ENCODE data around the gene BET1.

BET1 gene

DNA sequence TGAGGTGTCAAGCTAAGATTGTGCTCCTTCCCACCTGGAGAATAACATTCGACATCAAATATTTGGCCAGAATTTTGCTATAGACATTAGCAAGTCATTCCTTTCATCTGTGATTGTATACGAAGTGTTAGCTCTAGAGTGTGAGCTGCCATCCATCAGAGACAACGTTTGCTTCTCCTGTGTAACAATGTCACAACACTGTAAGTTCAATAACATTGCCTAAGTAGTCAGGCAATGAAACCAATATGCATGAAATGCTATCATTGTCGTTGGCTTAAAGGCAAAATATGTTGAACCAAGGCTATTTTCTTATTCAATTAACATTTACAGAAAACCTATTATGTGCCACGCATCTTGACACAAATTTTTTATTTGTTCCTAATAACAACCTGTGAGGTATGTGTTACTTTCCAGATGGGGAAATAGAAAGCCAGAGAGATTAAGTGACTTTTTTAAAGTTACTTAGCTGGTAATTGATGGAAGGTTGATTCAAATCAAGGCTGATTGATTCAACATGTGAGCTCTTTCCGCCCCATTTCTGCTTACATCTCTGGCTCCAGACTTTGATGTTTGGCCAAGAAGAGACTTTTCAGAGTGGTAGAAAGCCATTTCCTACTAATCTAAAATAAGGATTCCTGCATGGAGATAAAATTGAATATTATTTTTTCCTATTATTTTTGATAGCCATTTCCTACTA is 32.0 kb downstream of the BET1 start:
- Histone ChIP-seq H3K36me3 (ENCODE audit: control insufficient read depth, insufficient read depth, low read length) (no peaks in the 10 kb centered on the region), H3K4me3 (ENCODE audit: low read length) (no peak overlapping the region), H3K27me3 (ENCODE audit: control insufficient read depth, insufficient read depth, low read length) (no peaks in the 10 kb centered on the region), H3K4me1 (ENCODE audit: control insufficient read depth, insufficient read depth, low read length) (no peaks in the 10 kb centered on the region), H3K27ac (ENCODE audit: low read depth, low read length) (no peak overlapping the region), H3K9ac (ENCODE audit: low read length) (no peak overlapping the region)

DNA sequence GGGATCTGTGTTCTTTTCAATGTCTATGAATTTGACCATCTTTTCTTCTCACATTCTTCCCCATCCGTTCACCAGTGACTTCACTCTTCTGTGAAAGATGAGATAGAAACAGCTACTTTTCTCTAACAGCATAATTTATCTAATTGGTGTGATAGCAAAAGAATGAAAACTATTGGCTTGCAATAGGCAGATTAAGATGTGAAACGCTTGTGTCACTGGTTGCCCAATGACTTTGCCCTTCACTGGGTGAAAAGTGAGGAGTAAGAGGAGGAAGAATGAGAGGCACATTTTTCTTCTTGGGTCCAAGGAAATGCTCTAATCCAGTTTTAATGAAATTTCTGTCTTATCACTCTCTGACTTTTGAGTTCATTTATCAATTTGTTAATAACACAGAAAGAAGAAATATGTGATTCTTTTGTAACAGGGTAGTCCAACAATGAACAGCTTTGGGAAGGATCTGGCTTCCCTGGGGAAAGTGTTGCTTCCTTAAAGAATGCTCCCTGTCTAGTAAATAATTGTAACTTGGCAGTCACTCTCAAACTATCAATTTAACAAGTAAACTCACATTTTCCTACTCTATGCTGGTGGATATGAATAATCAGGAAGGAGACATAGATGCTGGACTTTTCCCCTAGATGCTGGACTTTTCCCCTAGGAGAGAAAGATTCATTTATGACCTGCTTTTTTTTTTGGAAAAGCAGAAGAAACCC is 35.1 kb downstream of the BET1 start:
- no peak overlapping the region for H3K27ac ChIP-seq (ENCODE audit: low read depth, low read length)
- H3K4me3 ChIP-seq (ENCODE audit: low read length): no peak overlapping the region
- no peaks in the 10 kb centered on the region for H3K4me1 ChIP-seq (ENCODE audit: control insufficient read depth, insufficient read depth, low read length)
- no peak overlapping the region for H3K9ac ChIP-seq (ENCODE audit: low read length)
- no peaks in the 10 kb centered on the region for H3K36me3 ChIP-seq (ENCODE audit: control insufficient read depth, insufficient read depth, low read length)
- no peaks in the 10 kb centered on the region for H3K27me3 ChIP-seq (ENCODE audit: control insufficient read depth, insufficient read depth, low read length)

DNA sequence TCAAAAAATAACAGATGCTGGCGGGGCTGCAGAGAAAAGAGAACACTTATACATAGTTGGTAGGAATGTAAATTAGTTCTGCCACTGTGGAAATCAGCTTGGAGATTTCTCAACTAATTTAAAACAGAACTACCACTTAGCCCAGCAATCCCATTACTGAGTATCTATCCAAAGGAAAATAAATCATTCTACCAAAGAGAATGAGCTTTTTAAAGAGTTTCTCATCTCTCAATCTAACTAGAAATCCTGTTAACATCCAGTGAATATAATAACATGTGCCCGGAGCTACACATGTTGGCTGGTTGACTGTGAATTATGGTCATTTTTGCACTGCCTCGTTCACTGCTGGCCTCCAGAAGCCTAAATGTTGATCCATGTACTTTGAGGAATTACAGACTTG is 39.3 kb downstream of the BET1 start:
- Histone ChIP-seq H3K4me3 (ENCODE audit: low read length) (no peak overlapping the region), H3K4me1 (ENCODE audit: control insufficient read depth, insufficient read depth, low read length) (no peaks in the 10 kb centered on the region), H3K27ac (ENCODE audit: low read depth, low read length) (no peak overlapping the region), H3K9ac (ENCODE audit: low read length) (no peak overlapping the region), H3K36me3 (ENCODE audit: control insufficient read depth, insufficient read depth, low read length) (no peaks in the 10 kb centered on the region), H3K27me3 (ENCODE audit: control insufficient read depth, insufficient read depth, low read length) (no peaks in the 10 kb centered on the region)

DNA sequence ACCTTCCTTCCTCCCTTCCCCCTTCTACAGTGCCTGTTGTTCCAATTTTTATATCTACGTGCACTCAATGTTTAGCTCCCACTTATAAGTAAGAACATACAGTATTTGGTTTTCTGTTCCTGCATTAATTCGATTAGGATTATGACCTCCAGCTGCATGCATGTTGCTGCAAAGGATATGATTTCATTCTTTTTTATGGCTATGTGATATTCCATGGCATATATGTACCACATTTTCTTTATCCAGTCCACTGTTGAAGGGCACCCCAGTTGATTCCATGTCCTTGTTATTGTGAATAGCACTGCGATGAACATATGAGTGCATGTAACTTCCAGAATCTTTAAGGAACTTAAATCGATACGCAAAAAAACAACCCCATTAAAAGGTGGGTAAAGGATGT is 39.9 kb downstream of the BET1 start:
- H3K36me3 ChIP-seq (ENCODE audit: control insufficient read depth, insufficient read depth, low read length): no peaks in the 10 kb centered on the region

DNA sequence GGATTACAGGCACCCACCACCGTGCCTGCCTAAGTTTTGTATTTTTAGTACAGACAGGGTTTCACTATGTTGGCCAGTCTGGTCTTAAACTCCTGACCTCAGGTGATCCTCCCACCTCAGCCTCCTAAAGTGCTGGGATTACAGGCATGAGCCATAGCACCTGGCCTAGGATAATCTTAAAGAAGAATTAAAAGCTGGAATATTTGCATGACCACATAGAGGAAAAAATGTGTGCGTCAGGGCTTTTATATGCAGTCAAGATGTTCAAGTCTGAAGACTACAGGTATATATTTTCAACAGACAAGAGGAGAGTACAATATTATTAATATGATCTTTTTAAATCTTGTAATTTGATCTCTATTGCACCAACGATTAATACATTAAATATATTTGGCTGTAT is 43.2 kb downstream of the BET1 start:
- Histone ChIP-seq H3K36me3 (ENCODE audit: control insufficient read depth, insufficient read depth, low read length) (no peaks in the 10 kb centered on the region), H3K9ac (ENCODE audit: low read length) (no peak overlapping the region), H3K4me1 (ENCODE audit: control insufficient read depth, insufficient read depth, low read length) (no peaks in the 10 kb centered on the region), H3K27ac (ENCODE audit: low read depth, low read length) (no peak overlapping the region), H3K4me3 (ENCODE audit: low read length) (no peak overlapping the region), H3K27me3 (ENCODE audit: control insufficient read depth, insufficient read depth, low read length) (no peaks in the 10 kb centered on the region)

More for the DNA sequence above, 39.9 kb downstream of the BET1 start:
- Histone ChIP-seq H3K4me3 (ENCODE audit: low read length) (no peak overlapping the region), H3K9ac (ENCODE audit: low read length) (no peak overlapping the region), H3K27ac (ENCODE audit: low read depth, low read length) (no peak overlapping the region), H3K4me1 (ENCODE audit: control insufficient read depth, insufficient read depth, low read length) (no peaks in the 10 kb centered on the region), H3K27me3 (ENCODE audit: control insufficient read depth, insufficient read depth, low read length) (no peaks in the 10 kb centered on the region)

DNA sequence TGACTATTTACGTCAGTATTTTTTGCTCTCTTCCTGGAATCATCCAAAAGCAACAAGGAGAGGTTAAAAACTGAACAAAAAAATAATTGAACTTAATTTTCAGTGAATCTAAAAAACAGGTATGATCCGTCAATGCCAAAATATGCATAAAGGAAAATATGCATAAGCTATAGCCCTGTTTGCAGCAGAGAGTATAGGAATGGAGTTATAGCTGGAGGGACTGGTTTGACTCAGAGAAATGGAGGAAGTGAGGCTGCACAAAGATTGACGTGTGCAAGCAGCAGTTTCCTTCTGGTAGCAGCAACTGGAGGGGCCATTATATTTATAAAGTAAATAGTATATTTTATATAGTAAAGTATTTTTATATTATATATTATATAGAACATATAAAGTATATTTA is 45.5 kb downstream of the BET1 start:
- H3K4me3 ChIP-seq (ENCODE audit: low read length): no peak overlapping the region
- H3K4me1 ChIP-seq (ENCODE audit: control insufficient read depth, insufficient read depth, low read length): no peaks in the 10 kb centered on the region
- H3K27ac ChIP-seq (ENCODE audit: low read depth, low read length): no peak overlapping the region
- no peaks in the 10 kb centered on the region for H3K36me3 ChIP-seq (ENCODE audit: control insufficient read depth, insufficient read depth, low read length)
- no peak overlapping the region for H3K9ac ChIP-seq (ENCODE audit: low read length)
- no peaks in the 10 kb centered on the region for H3K27me3 ChIP-seq (ENCODE audit: control insufficient read depth, insufficient read depth, low read length)

DNA sequence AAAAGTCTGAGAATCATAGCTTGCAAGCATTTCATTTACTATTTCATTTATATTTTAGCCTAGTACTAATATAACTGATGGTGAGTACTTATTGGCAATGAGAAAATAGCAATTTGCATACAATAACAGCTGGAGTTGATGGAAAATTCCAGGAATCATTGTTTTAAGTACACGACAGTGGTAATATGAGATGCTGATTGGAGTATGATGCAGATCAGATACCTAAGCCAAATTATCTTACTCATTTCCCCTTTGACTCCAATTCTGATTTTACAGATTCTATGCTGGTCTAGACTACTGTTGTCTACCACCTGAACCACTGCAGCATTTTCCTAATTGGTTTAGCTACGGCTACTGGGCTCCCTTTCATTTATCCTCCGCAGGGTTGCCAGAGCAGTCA is 45.9 kb downstream of the BET1 start:
- Histone ChIP-seq H3K4me1 (ENCODE audit: control insufficient read depth, insufficient read depth, low read length) (no peaks in the 10 kb centered on the region), H3K27ac (ENCODE audit: low read depth, low read length) (no peak overlapping the region), H3K9ac (ENCODE audit: low read length) (no peak overlapping the region), H3K27me3 (ENCODE audit: control insufficient read depth, insufficient read depth, low read length) (no peaks in the 10 kb centered on the region), H3K4me3 (ENCODE audit: low read length) (no peak overlapping the region), H3K36me3 (ENCODE audit: control insufficient read depth, insufficient read depth, low read length) (no peaks in the 10 kb centered on the region)

DNA sequence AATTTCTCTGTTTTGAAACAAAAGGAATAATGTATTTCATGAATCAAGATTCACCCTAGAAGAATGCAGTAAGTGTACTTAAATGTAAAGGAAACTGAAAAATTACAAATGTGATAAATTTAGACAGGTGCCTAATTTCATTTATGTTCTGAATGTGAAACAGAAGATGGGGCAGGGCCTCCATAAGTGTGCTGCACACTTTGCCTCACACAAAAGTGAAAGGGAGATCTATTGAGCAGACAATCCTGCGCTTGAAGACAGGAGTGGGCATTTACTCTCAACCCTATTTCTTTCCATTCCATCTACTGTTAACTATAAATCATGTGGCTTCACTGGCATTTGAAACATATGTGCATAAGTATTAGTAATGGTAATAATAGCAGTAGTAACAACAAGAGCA is 46.4 kb downstream of the BET1 start:
- no peak overlapping the region for H3K4me3 ChIP-seq (ENCODE audit: low read length)
- H3K27me3 ChIP-seq (ENCODE audit: control insufficient read depth, insufficient read depth, low read length): no peaks in the 10 kb centered on the region
- no peak overlapping the region for H3K9ac ChIP-seq (ENCODE audit: low read length)
- no peak overlapping the region for H3K27ac ChIP-seq (ENCODE audit: low read depth, low read length)
- H3K4me1 ChIP-seq (ENCODE audit: control insufficient read depth, insufficient read depth, low read length): no peaks in the 10 kb centered on the region
- no peaks in the 10 kb centered on the region for H3K36me3 ChIP-seq (ENCODE audit: control insufficient read depth, insufficient read depth, low read length)

DNA sequence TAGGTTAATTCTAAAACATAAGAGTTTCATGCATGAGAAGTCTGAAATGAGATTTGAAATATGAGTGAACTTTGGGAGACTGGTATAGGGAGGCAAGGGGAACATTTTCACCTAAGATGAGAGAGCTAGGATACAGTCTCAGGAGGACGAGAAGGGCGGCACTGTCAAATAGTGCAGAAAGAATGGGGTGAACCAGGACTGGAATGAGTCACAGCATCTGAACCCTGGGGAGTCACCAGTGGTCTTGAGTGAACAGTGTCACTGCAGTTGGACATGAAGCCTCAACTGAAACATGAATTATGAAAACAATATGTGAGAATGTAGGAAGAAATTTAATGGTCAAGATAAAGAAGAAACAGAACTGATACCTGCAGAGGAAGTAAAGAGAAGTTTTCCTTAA is 48.9 kb downstream of the BET1 start:
- Histone ChIP-seq H3K27ac (ENCODE audit: low read depth, low read length) (no peak overlapping the region), H3K4me1 (ENCODE audit: control insufficient read depth, insufficient read depth, low read length) (no peaks in the 10 kb centered on the region), H3K9ac (ENCODE audit: low read length) (no peak overlapping the region), H3K27me3 (ENCODE audit: control insufficient read depth, insufficient read depth, low read length) (no peaks in the 10 kb centered on the region), H3K4me3 (ENCODE audit: low read length) (no peak overlapping the region), H3K36me3 (ENCODE audit: control insufficient read depth, insufficient read depth, low read length) (no peaks in the 10 kb centered on the region)

DNA sequence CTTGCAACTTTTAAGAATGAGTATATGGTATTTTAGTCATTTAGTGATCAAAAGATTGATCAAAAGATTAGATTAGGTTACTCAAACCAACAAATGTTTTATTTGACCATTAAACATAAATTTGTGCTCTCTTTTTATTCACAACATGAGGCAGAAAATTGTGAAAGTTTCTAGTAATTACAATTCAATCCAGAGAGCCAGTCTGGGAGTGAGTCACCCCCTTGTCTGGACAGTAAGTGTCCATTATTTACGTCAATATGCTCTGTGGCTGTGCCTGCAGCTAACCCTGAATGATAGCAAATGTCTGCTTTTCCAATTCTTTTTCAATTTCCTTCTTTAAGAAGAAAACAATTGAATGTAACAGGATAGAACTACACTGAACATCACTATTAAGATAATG is 54.7 kb downstream of the BET1 start:
- no peaks in the 10 kb centered on the region for H3K36me3 ChIP-seq (ENCODE audit: control insufficient read depth, insufficient read depth, low read length)
- H3K9ac ChIP-seq (ENCODE audit: low read length): no peak overlapping the region
- no peaks in the 10 kb centered on the region for H3K27me3 ChIP-seq (ENCODE audit: control insufficient read depth, insufficient read depth, low read length)
- H3K4me1 ChIP-seq (ENCODE audit: control insufficient read depth, insufficient read depth, low read length): no peaks in the 10 kb centered on the region
- H3K27ac ChIP-seq (ENCODE audit: low read depth, low read length): no peak overlapping the region
- H3K4me3 ChIP-seq (ENCODE audit: low read length): no peak overlapping the region

DNA sequence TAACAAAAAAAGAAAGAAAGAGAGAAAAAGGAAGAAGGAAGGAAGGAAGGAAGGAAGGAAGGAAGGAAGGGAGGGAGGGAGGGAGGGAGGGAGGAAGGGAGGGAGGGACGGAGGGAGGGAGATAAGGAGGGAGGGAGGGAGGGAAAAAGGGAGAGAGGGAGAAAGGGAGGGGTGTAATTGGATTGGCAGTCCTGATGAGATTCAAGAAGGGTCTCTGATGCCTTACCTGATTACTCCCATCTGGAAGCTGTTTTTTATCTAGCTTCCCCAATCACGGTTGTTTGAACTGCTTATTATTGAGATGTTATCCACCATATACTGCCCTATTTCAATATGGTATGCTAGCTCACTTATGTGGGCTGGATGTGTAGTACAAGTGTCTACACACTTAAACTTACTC is 55.3 kb downstream of the BET1 start:
- Histone ChIP-seq H3K4me3 (ENCODE audit: low read length) (no peak overlapping the region), H3K27ac (ENCODE audit: low read depth, low read length) (no peak overlapping the region)

DNA sequence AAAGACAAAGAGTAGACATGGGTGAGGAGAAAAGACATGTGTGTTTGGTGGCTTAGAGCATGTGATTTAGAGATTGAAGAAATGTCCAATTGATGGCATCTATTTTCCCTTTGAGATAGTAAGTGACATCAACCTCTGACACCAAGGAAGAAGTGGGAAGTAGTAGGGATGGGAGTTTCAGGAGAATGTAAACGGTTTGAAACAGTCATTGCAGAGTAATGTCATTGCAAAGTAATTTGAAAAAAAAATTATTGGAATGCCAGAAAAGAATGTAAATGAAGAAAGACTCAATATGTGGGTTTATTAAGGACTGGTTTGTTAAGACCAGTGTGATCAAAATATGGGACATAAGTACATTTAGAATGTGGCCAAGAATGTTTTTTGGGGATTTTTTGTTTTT is 56.0 kb downstream of the BET1 start:
- no peaks in the 10 kb centered on the region for H3K4me1 ChIP-seq (ENCODE audit: control insufficient read depth, insufficient read depth, low read length)
- no peaks in the 10 kb centered on the region for H3K27me3 ChIP-seq (ENCODE audit: control insufficient read depth, insufficient read depth, low read length)
- no peaks in the 10 kb centered on the region for H3K36me3 ChIP-seq (ENCODE audit: control insufficient read depth, insufficient read depth, low read length)
- no peak overlapping the region for H3K27ac ChIP-seq (ENCODE audit: low read depth, low read length)
- H3K4me3 ChIP-seq (ENCODE audit: low read length): no peak overlapping the region
- H3K9ac ChIP-seq (ENCODE audit: low read length): no peak overlapping the region

More for the DNA sequence above, 55.3 kb downstream of the BET1 start:
- Histone ChIP-seq H3K4me1 (ENCODE audit: control insufficient read depth, insufficient read depth, low read length) (no peaks in the 10 kb centered on the region), H3K27me3 (ENCODE audit: control insufficient read depth, insufficient read depth, low read length) (no peaks in the 10 kb centered on the region), H3K9ac (ENCODE audit: low read length) (no peak overlapping the region), H3K36me3 (ENCODE audit: control insufficient read depth, insufficient read depth, low read length) (no peaks in the 10 kb centered on the region)
